B cell (primary cell): ENCODE measurements around the gene PTMS. TPM values are rescaled to one million over a fixed set of nuclear protein-coding genes. Genes with fewer than 3 reads are reported as not detected.

Experiments
- ATAC-seq: fragments of 200-7000 bp; cut with Tn5 transposase; one replicate; pipeline ENCODE4 v1.10.0; 2021; ENCODE audit warnings: low read depth, mild to moderate bottlenecking, moderate number of reproducible peaks, moderate library complexity
- CTCF ChIA-PET: fragments of 350-600 bp; sonication (Branson Sonifier 250); formaldehyde crosslinking; loops from one replicate; lab custom pipeline; 2021; ENCODE audit warnings: antibody characterized with exemption, inconsistent platforms; lab: Charles Lee
- POLR2A ChIA-PET: fragments of 350-600 bp; sonication (Branson Sonifier 250); formaldehyde crosslinking; loops from one replicate; lab custom pipeline; 2021; ENCODE audit warnings: antibody characterized with exemption; lab: Charles Lee
- DNase-seq: peaks from one replicate; pipeline ENCODE4 v3.0.0; 2013
- H2AFZ ChIP-seq: 2 replicates; pipeline ENCODE4 v1.6.1; 2012; ENCODE audit warnings: mild to moderate bottlenecking, low read depth, low read length; ENCODE audit not compliant: insufficient read depth, poor library complexity, severe bottlenecking
- H3K27ac ChIP-seq, 2 donors: 1 replicate in 1 of 2; 2 replicates in 1 of 2; pipeline ENCODE4 v1.5.1; 2012 to 2013; ENCODE audit warnings: low read length in 2 of 2, mild to moderate bottlenecking in 2 of 2, moderate library complexity in 1 of 2
- H3K27me3 ChIP-seq, 4 experiments: fragments of 200-600 bp in 1 of 4; sonication (generic) in 1 of 4; replicated peaks in 1 of 4; 1 replicate in 2 of 4; 2 replicates in 2 of 4; pipeline versions ENCODE4 v1.6.1 to v1.7.0; 2013 to 2016; ENCODE audit warnings: low read length in 3 of 4, mild to moderate bottlenecking in 2 of 4, mixed read lengths in 1 of 4, moderate library complexity in 1 of 4; ENCODE audit not compliant: insufficient read depth in 4 of 4, control insufficient read depth in 3 of 4; ENCODE audit errors: control extremely low read depth in 1 of 4
- H3K36me3 ChIP-seq, 2 experiments: replicated peaks in 1 of 2; 1 replicate in 1 of 2; 2 replicates in 1 of 2; pipeline versions ENCODE4 v1.6.1 to v1.7.1; 2013; ENCODE audit warnings: low read length in 1 of 2; ENCODE audit not compliant: insufficient read depth in 2 of 2, control insufficient read depth in 1 of 2; ENCODE audit errors: control extremely low read depth in 1 of 2, extremely low read depth in 1 of 2
- H3K4me1 ChIP-seq, 2 donors: fragments of 200-600 bp in 1 of 2; sonication (generic) in 1 of 2; 1 replicate in 1 of 2; 2 replicates in 1 of 2; pipeline versions ENCODE4 v1.5.1 to v1.6.1; 2013 to 2017; ENCODE audit warnings: low read length in 2 of 2; ENCODE audit not compliant: control insufficient read depth in 2 of 2, insufficient read depth in 2 of 2
- H3K4me2 ChIP-seq: replicated peaks from 2 replicates; pipeline ENCODE3; 2012; ENCODE audit warnings: mild to moderate bottlenecking, low read depth, low read length; ENCODE audit not compliant: poor library complexity, severe bottlenecking
- H3K4me3 ChIP-seq, 5 experiments: fragments of 200-600 bp in 1 of 5; sonication (generic) in 1 of 5; 1 replicate in 3 of 5; 2 replicates in 2 of 5; pipeline versions ENCODE4 v1.5.1 to v1.7.0; 2011 to 2016; ENCODE audit warnings: low read length in 4 of 5, mild to moderate bottlenecking in 4 of 5, low read depth in 2 of 5, control low read depth in 1 of 5, moderate library complexity in 1 of 5; ENCODE audit not compliant: insufficient read depth in 1 of 5; ENCODE audit errors: control extremely low read depth in 1 of 5, extremely low read depth in 1 of 5
- H3K79me2 ChIP-seq: fragments of 200-600 bp; sonication (generic); one replicate; pipeline ENCODE4 v1.6.0; 2016; ENCODE audit warnings: low read length; ENCODE audit not compliant: control insufficient read depth, insufficient read depth
- H3K9ac ChIP-seq: fragments of 200-600 bp; sonication (generic); 2 replicates; pipeline ENCODE4 v1.6.1; 2017; ENCODE audit warnings: mild to moderate bottlenecking, low read length, moderate library complexity
- H3K9me3 ChIP-seq, 3 donors: one replicate each; pipeline versions ENCODE4 v1.6.1 to v1.7.1; 2013; ENCODE audit warnings: low read length in 2 of 3; ENCODE audit not compliant: control insufficient read depth in 2 of 3, insufficient read depth in 1 of 3; ENCODE audit errors: control extremely low read depth in 1 of 3
- H4K20me1 ChIP-seq: 2 replicates; pipeline ENCODE4 v1.6.0; 2012; ENCODE audit warnings: mild to moderate bottlenecking, low read length; ENCODE audit not compliant: insufficient read depth, control insufficient read depth, poor library complexity, severe bottlenecking
- H3K27ac Mint-ChIP-seq: one replicate; pipeline ENCODE4 v1.8.0; 2021; ENCODE audit warnings: mixed read lengths
- H3K27me3 Mint-ChIP-seq: one replicate; pipeline ENCODE4 v1.8.0; 2021; ENCODE audit warnings: mixed read lengths
- H3K4me1 Mint-ChIP-seq: one replicate; pipeline ENCODE4 v1.8.0; 2021; ENCODE audit warnings: mixed read lengths
- H3K4me3 Mint-ChIP-seq: one replicate; pipeline ENCODE4 v1.8.0; 2021; ENCODE audit warnings: mixed read lengths
- H3K9me3 Mint-ChIP-seq: one replicate; pipeline ENCODE4 v1.8.0; 2022; ENCODE audit warnings: mixed read lengths; ENCODE audit not compliant: insufficient read depth
- CTCF ChIP-seq: fragments of 200-600 bp; IDR thresholded peaks from one replicate; pipeline ENCODE4 v1.8.0; 2022; ENCODE audit warnings: antibody characterized with exemption, mild to moderate bottlenecking
- EZH2 ChIP-seq: IDR thresholded peaks from 2 replicates; pipeline ENCODE4 v1.6.1; 2012; ENCODE audit warnings: borderline replicate concordance, low read depth, mild to moderate bottlenecking, moderate library complexity, low read length; ENCODE audit not compliant: insufficient read depth, poor library complexity, severe bottlenecking
- WGBS: methylation state at CpG from one replicate; pipeline ENCODE4 v1.1.5; 2013; ENCODE audit warnings: missing lambda C conversion rate; ENCODE audit not compliant: insufficient coverage; 5-methylcytosine and 5-hydroxymethylcytosine counted together
- intact Hi-C: fragments of 100-400 bp; cut with micrococcal nuclease; formaldehyde crosslinking; loops from one replicate; pipeline ENCODE4 v1.10.0; 2022
- polyA plus RNA-seq: library from polyadenylated mRNA; depleted of rRNA; stranded (reverse); fragments of >200 nt; gene quantifications from 2 replicates; pipeline ENCODE4 v1.2.3, GENCODE V29; 2012
- total RNA-seq, 2 donors: library from RNA; stranded (reverse); fragments of 120-200 nt in 1 of 2; gene quantifications; 1 replicate in 1 of 2; 2 replicates in 1 of 2; pipeline versions ENCODE4 v1.2.3 to v1.2.4, GENCODE V29; 2013 to 2022

Gene PTMS
- total and polyA plus RNA-seq, 2 donors (not counting 1 experiment from before 2014, with no cell fraction given), result 1.0 to 2.1 TPM

GRCh38 chr12:6752921-6753771 lies 13.0 kb upstream of the PTMS start, which contains the start of gene MLF2:
MLF2 (minus strand) TSS chr12:6753141; CDS start chr12:6752334, 807 bp downstream.
- no peaks in the 10 kb centered on the region for H3K9me3 ChIP-seq
- intact Hi-C loops, result loop anchor here (1.0 to 2.0 kb wide), 13 partner anchors 13 to 217 kb away; partner anchors contain the start of genes CDCA3, CHD4, COPS7A and EMG1
- peaks cover 10% of the 10 kb centered on the region for H3K79me2 ChIP-seq
- H3K9me3 Mint-ChIP-seq, result no peaks in the 10 kb centered on the region
- H3K4me3 ChIP-seq, result peak within 1 kb of the TSS; percentile 75 to 93 (median 79)
- H2AFZ ChIP-seq, result peak within 1 kb of the TSS; percentile 83
- POLR2A ChIA-PET, result interaction anchor here (0.6 to 2.4 kb wide), 17 partner anchors 13 to 260 kb away, joined by 3 to 30 read pairs (median 4); partner anchors contain the start of genes C12orf57, CDCA3, COPS7A and MRPL51
- DNase-seq (peak; percentile 98), ATAC-seq (peak; percentile 87)
- H3K4me1 ChIP-seq, result peaks cover 13 to 14% of the 10 kb centered on the region in 2 donors
- peak within 1 kb of the TSS; percentile 88 for H3K9ac ChIP-seq
- WGBS, result under 1% methylated on average over 59 of the region's 62 CpGs
- H3K27ac ChIP-seq, result peak within 1 kb of the TSS; percentile 93 to 96
- CTCF ChIA-PET, result interaction anchor here (0.6 to 6.4 kb wide), 41 partner anchors 8 to 1184 kb away, joined by 3 to 109 read pairs (median 5); partner anchors contain the start of genes C12orf57, CDCA3, COPS7A and LAG3
- peaks cover 1 to 36% of the 10 kb centered on the region in 2 experiments for H3K36me3 ChIP-seq
- H3K4me2 ChIP-seq, result peak within 1 kb of the TSS; percentile 94
- H3K4me1 Mint-ChIP-seq, result peaks cover 17% of the 10 kb centered on the region
- peak within 1 kb of the TSS; percentile 99 for H3K27ac Mint-ChIP-seq
- no peaks in the 10 kb centered on the region for H3K27me3 ChIP-seq
- H4K20me1 ChIP-seq, result no peaks in the 10 kb centered on the region
- H3K27me3 Mint-ChIP-seq, result peaks cover 4% of the 10 kb centered on the region
- peak within 1 kb of the TSS; percentile 96 for H3K4me3 Mint-ChIP-seq
- TF ChIP-seq CTCF (peak; percentile 89), EZH2 (no peak)
